ENCODE measurements around the gene PMF1. TPM values are rescaled to one million over a fixed set of nuclear protein-coding genes. Genes with fewer than 3 reads are reported as not detected.
"Not testable (repeated sequence)": the region's sequence is repeated elsewhere in the genome, so short reads cannot be mapped to it uniquely, and the experiment has no call there.

PMF1 gene
- 10 to 100 TPM; 49.1 to 54.8 TPM for total RNA-seq
- 10 to 100 TPM; 70.8 to 79.9 (median 76.5) TPM for polyA plus RNA-seq
- 11.8 to 30.8 (median 16.0) reads per million in 6 experiments for total RNA-seq

- Mint-ChIP-seq H3K4me3 (peak within 1 kb of the TSS; percentile 94 to 98 (median 96)), H3K9me3 (no peaks in the 10 kb centered on the region), H3K27ac (peak within 1 kb of the TSS; percentile 96 to 100 (median 100)), H3K36me3 (peaks cover 0 to 30% (median 3%) of the 10 kb centered on the region in 3 donors), H3K27me3 (no peaks in the 10 kb centered on the region), H3K4me1 (peaks cover 17 to 48% (median 40%) of the 10 kb centered on the region in 4 donors)
- peak; percentile 97 for ATAC-seq
- POLR2A ChIA-PET = interaction anchor here (0.7 to 2.6 kb wide), 24 partner anchors 9 to 1018 kb away, joined by 3 to 48 read pairs (median 4); partner anchors contain the start of genes CCT3, ISG20L2, LMNA and METTL25B
- DNase-seq = peak; percentile 92 to 97 (median 94)
Measured at GRCh38 chr1:156212833-156213643, at the start of gene PMF1. Gene PMF1 (plus strand): TSS chr1:156213007. CDS start chr1:156213016, 9 bp downstream.

DNA sequence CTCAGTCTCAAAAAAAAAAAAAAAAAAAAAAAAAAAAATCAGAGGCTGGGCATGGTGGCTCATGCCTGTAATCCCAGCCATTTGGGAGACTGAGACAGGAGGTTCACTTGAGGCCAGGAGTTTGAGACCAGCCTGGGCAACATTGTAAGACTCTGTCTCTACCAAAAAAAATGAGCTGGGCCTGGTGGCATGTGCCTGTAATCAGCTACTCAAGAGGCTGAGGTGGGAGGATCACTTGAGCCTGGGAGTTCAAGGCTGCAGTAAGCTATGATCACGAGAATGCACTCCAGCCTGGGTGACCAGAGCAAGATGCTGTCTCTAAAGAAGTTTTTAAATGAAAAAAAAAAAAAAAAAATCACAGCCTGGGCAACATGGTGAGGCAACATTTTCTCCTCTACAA is 49.1 kb upstream of the PMF1 start:
- peaks cover 6 to 18% (median 14%) of the 10 kb centered on the region in 4 donors for H3K4me1 Mint-ChIP-seq
- H3K27ac Mint-ChIP-seq = no peak overlapping the region
- ATAC-seq = no peak
- peaks cover 0 to 1% (median 0%) of the 10 kb centered on the region in 5 donors for H3K27me3 Mint-ChIP-seq
- no peak overlapping the region for H3K4me3 Mint-ChIP-seq
- no peak for DNase-seq
- no peaks in the 10 kb centered on the region for H3K9me3 Mint-ChIP-seq
- H3K36me3 Mint-ChIP-seq = no peaks in the 10 kb centered on the region
- POLR2A ChIA-PET = no interaction called here

DNA sequence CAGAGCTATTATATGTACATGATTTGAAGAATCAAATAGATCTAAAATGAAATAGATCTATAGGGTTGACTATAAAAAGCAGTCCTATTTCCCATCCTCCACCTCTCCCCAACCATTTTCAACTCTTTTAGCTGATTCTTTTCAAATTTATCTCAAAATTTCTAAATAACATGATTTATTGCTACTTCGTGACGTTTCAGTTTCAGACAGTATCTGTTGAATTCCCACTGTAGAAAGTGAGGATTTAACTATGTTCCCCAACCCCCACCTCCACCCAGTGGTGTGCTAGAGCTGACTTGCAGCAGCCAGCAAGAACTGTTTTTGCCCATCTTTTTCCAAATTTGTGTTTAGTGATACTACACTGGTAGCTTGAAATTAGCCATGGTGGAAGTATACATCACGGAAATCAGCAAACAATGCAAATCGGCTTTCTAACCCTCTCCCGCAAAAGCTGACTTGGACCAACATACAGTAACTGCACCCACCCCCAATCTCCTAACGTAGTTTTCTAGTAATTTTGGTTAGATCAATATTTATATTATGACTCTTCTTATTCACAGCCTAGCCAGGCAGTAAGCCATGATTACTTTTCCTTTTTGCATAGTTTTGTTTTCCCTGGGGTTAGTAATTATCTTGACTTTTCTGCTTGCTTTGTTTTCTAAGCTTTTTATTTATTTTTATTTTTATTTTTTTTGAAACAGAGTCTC is 48.5 kb upstream of the PMF1 start:
- Mint-ChIP-seq H3K9me3 (no peaks in the 10 kb centered on the region), H3K27ac (no peak overlapping the region), H3K4me1 (peaks cover 6 to 18% (median 13%) of the 10 kb centered on the region in 4 donors), H3K4me3 (no peak overlapping the region), H3K36me3 (no peaks in the 10 kb centered on the region), H3K27me3 (peaks cover 0 to 1% (median 0%) of the 10 kb centered on the region in 5 donors)
- POLR2A ChIA-PET = no interaction called here
- ATAC-seq = no peak
- no peak for DNase-seq

DNA sequence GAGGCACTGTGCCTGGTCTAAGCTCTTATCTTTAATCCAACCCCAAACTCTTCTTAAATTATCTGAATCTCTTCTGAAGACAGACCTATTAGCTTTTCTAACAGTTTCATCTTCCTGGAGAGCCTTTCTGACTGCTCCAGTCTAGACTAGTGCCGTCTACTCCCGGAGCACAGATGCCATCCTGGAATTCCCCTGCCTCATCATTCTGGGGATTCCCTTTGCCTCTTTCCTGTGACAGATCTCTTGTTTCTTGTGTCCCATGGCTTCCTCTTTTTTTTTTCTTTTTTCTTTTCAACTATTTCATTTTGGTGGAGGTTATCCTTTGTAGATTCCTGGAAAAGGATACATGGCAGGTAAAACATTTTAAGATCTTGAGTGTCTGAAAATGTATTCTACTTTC is 47.7 kb upstream of the PMF1 start:
- no peaks in the 10 kb centered on the region for H3K36me3 Mint-ChIP-seq
- DNase-seq = no peak

DNA sequence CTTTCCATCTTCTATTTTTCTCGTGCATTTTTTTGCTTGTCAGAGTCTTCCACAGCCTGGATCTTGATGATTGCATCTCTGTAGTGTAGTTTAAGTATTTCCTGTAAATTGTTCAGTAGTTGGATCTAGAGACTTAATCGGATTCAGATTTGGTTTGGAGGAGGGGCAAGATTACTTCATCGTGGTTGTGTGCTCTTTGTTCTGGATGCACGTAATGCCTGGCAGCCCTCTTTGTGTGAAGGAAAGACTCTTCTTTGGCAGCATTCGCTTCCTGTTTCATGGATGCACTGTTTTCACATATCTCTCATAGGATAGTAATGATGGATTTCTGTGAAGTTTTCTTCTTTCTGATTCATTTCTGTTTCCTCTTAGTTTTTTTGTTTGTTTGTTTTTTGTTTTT is 45.3 kb upstream of the PMF1 start:
- no peak for ATAC-seq
- no peaks in the 10 kb centered on the region for H3K36me3 Mint-ChIP-seq
- peaks cover 0 to 1% (median 0%) of the 10 kb centered on the region in 5 donors for H3K27me3 Mint-ChIP-seq
- H3K27ac Mint-ChIP-seq = no peak overlapping the region
- H3K4me1 Mint-ChIP-seq = no peaks in the 10 kb centered on the region
- no peak overlapping the region for H3K4me3 Mint-ChIP-seq
- POLR2A ChIA-PET = no interaction called here
- no peaks in the 10 kb centered on the region for H3K9me3 Mint-ChIP-seq
- DNase-seq = no peak

More for the DNA sequence above, 47.7 kb upstream of the PMF1 start:
- Mint-ChIP-seq H3K27me3 (peaks cover 0 to 1% (median 0%) of the 10 kb centered on the region in 5 donors), H3K9me3 (no peaks in the 10 kb centered on the region), H3K27ac (no peak overlapping the region), H3K4me3 (no peak overlapping the region), H3K4me1 (peaks cover 6 to 15% (median 11%) of the 10 kb centered on the region in 4 donors)
- no peak for ATAC-seq
- POLR2A ChIA-PET = no interaction called here

- DNase-seq = no peak
- POLR2A ChIA-PET = interaction anchor here (0.6 kb wide), 1 partner anchor 13 kb away, joined by 3 read pairs; no protein-coding TSS in a partner anchor
- Mint-ChIP-seq H3K27ac (peak overlapping the region in 3 of 10 donors; percentile 12 to 71 (median 66)), H3K4me1 (peaks cover 2 to 13% (median 6%) of the 10 kb centered on the region in 4 donors), H3K9me3 (no peaks in the 10 kb centered on the region), H3K4me3 (no peak overlapping the region), H3K27me3 (peaks cover 0 to 1% (median 0%) of the 10 kb centered on the region in 5 donors), H3K36me3 (no peaks in the 10 kb centered on the region)
- no peak for ATAC-seq
Measured at GRCh38 chr1:156172696-156173470, 39.9 kb upstream of the PMF1 start.

DNA sequence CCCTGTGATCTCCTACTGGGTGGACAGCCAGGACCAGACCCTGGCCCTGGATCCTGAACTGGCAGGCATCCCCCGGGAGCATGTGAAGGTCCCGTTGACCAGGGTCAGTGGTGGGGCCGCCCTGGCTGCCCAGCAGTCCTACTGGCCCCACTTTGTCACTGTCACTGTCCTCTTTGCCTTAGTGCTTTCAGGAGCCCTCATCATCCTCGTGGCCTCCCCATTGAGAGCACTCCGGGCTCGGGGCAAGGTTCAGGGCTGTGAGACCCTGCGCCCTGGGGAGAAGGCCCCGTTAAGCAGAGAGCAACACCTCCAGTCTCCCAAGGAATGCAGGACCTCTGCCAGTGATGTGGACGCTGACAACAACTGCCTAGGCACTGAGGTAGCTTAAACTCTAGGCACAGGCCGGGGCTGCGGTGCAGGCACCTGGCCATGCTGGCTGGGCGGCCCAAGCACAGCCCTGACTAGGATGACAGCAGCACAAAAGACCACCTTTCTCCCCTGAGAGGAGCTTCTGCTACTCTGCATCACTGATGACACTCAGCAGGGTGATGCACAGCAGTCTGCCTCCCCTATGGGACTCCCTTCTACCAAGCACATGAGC is 36.1 kb upstream of the PMF1 start:
- H3K27me3 Mint-ChIP-seq = no peaks in the 10 kb centered on the region
- H3K36me3 Mint-ChIP-seq = no peaks in the 10 kb centered on the region
- H3K9me3 Mint-ChIP-seq = no peaks in the 10 kb centered on the region
- H3K4me1 Mint-ChIP-seq = peaks cover 9 to 26% (median 14%) of the 10 kb centered on the region in 4 donors
- no peak for ATAC-seq
- POLR2A ChIA-PET = interaction anchor here (0.7 to 1.5 kb wide), 2 partner anchors 17 to 26 kb away, joined by 4 to 6 read pairs; partner anchors contain the start of gene SLC25A44
- H3K27ac Mint-ChIP-seq = peak overlapping the region in 5 of 10 donors; percentile 23 to 73 (median 53)
- no peak for DNase-seq
- H3K4me3 Mint-ChIP-seq = no peak overlapping the region

GRCh38 chr1:156177919-156178654 is 34.7 kb upstream of the PMF1 start:
- H3K27ac Mint-ChIP-seq = peak overlapping the region; percentile 19 to 87 (median 70)
- no peaks in the 10 kb centered on the region for H3K27me3 Mint-ChIP-seq
- H3K36me3 Mint-ChIP-seq = no peaks in the 10 kb centered on the region
- H3K4me1 Mint-ChIP-seq = peaks cover 9 to 24% (median 13%) of the 10 kb centered on the region in 4 donors
- H3K4me3 Mint-ChIP-seq = peak overlapping the region in 8 of 10 donors; percentile 9 to 75 (median 42)
- ATAC-seq (peak; percentile 93 to 96), DNase-seq (peak in 6 of 10 donors; percentile 4 to 67 (median 40))
- POLR2A ChIA-PET = interaction anchor here (0.6 to 1.5 kb wide), 2 partner anchors 15 to 240 kb away, joined by 4 to 8 read pairs; partner anchors contain the start of gene SLC25A44
- H3K9me3 Mint-ChIP-seq = no peaks in the 10 kb centered on the region

- H3K4me1 Mint-ChIP-seq = peaks cover 9 to 19% (median 9%) of the 10 kb centered on the region in 4 donors
- H3K36me3 Mint-ChIP-seq = no peaks in the 10 kb centered on the region
- POLR2A ChIA-PET = interaction anchor here (0.7 to 0.9 kb wide), 2 partner anchors 33 to 54 kb away, joined by 3 read pairs; partner anchors contain the start of gene PMF1
- H3K9me3 Mint-ChIP-seq = no peaks in the 10 kb centered on the region
- H3K27ac Mint-ChIP-seq = no peak overlapping the region
- ATAC-seq (no peak), DNase-seq (no peak)
- H3K27me3 Mint-ChIP-seq = peaks cover 0 to 1% (median 0%) of the 10 kb centered on the region in 5 donors
- no peak overlapping the region for H3K4me3 Mint-ChIP-seq
Measured at GRCh38 chr1:156180471-156180870, 32.3 kb upstream of the PMF1 start.

DNA sequence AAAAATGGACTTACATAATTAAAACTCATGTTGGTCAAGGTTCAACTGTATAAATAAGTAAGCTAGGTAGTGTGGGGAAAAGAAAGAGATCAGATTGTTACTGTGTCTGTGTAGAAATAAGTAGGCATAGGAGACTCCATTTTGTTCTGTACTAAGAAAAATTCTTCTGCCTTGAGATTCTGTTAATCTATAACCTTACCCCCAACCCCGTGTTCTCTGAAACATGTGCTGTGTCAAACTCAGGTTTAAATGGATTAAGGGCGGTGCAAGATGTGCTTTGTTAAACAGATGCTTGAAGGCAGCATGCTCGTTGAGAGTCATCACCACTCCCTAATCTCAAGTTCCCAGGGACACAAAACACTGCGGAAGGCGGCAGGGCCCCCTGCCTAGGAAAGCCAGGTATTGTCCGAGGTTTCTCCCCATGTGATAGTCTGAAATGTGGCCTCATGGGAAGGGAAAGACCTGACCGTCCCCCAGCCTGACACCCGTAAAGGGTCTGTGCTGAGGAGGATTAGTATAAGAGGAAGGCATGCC is 31.3 kb upstream of the PMF1 start:
- ATAC-seq, H3K9me3 Mint-ChIP-seq, POLR2A ChIA-PET, H3K27ac Mint-ChIP-seq, H3K36me3 Mint-ChIP-seq, H3K27me3 Mint-ChIP-seq, H3K4me3 Mint-ChIP-seq, DNase-seq: not testable (repeated sequence)
- H3K4me1 Mint-ChIP-seq = peaks cover 9 to 19% (median 9%) of the 10 kb centered on the region in 4 donors
